Gastroesophageal sphincter (tissue), 3 donors: Measurements from ENCODE around the gene PCAT6.

ENCODE experiments used
- POLR2A ChIP-seq, 2 donors: fragments of 450-650 bp; IDR thresholded peaks; one replicate each; pipeline ENCODE4 v1.6.1; 2017; ENCODE audit warnings: antibody characterized with exemption in 2 of 2, mild to moderate bottlenecking in 2 of 2, moderate library complexity in 1 of 2
- POLR2AphosphoS5 ChIP-seq: sonication (generic); formaldehyde crosslinking; IDR thresholded peaks from one replicate; pipeline ENCODE4 v1.6.1; 2017; ENCODE audit warnings: antibody characterized with exemption
- TF ChIP-seq, protein P1 (sequence below), 4 experiments: fragments of 200-600 bp in 2 of 4; fragments of 450-650 bp in 2 of 4; sonication (generic) in 1 of 4; IDR thresholded peaks; one replicate each; pipeline ENCODE4 v1.5.1; 2017 to 2019; ENCODE audit warnings: antibody characterized with exemption in 4 of 4, mild to moderate bottlenecking in 2 of 4, moderate library complexity in 2 of 4

DNA sequence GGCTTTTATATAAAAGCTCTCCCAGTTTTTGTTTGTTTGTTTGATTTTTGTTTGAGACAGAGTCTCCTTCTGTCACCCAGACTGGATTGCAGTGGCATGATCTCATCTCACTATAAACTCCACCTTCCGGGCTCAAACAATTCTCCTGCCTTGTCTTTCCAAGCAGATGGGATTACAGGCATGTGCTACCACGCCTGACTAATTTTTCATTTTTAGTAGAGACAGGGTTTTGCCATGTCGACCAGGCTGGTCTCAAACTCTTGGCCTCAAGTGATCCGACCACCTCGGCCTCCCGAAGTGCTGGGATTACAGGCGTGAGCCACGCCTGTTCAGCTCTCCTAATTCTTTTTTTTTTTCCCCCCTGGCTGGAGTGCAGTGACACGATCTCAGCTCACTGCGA, 4.4 kb downstream of the PCAT6 start:
- no peak for TF ChIP-seq POLR2AphosphoS5
- TF ChIP-seq, protein P1, sequence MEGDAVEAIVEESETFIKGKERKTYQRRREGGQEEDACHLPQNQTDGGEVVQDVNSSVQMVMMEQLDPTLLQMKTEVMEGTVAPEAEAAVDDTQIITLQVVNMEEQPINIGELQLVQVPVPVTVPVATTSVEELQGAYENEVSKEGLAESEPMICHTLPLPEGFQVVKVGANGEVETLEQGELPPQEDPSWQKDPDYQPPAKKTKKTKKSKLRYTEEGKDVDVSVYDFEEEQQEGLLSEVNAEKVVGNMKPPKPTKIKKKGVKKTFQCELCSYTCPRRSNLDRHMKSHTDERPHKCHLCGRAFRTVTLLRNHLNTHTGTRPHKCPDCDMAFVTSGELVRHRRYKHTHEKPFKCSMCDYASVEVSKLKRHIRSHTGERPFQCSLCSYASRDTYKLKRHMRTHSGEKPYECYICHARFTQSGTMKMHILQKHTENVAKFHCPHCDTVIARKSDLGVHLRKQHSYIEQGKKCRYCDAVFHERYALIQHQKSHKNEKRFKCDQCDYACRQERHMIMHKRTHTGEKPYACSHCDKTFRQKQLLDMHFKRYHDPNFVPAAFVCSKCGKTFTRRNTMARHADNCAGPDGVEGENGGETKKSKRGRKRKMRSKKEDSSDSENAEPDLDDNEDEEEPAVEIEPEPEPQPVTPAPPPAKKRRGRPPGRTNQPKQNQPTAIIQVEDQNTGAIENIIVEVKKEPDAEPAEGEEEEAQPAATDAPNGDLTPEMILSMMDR (IDR thresholded peaks at IDR 0.05), result no peak
- TF ChIP-seq POLR2A (IDR thresholded peaks at IDR 0.05), result no peak
